Spleen (tissue), 11 donors: ENCODE results near the gene ZNF28. TPM values are rescaled to one million over a fixed set of nuclear protein-coding genes. Genes with fewer than 3 reads are reported as not detected.
"Not testable (repeated sequence)": the region's sequence is repeated elsewhere in the genome, so short reads cannot be mapped to it uniquely, and the experiment has no call there.

Experiments
- DNase-seq: peaks from one replicate; pipeline ENCODE4 v3.0.0-alpha.2; 2020
- H3K27ac ChIP-seq, 8 donors: fragments of 200-600 bp; sonication (generic) in 7 of 8; 1 replicate in 4 of 8; 2 replicates in 4 of 8; pipeline versions ENCODE4 v1.5.0 to v1.8.0; 2016 to 2021; ENCODE audit warnings: inconsistent platforms in 4 of 8, mild to moderate bottlenecking in 4 of 8, moderate library complexity in 1 of 8
- H3K27me3 ChIP-seq, 7 donors: fragments of 200-600 bp; sonication (generic) in 6 of 7; replicated peaks in 1 of 7; 1 replicate in 4 of 7; 2 replicates in 3 of 7; pipeline versions ENCODE4 v1.5.0 to v1.8.0; 2016 to 2021; ENCODE audit warnings: inconsistent platforms in 3 of 7, mild to moderate bottlenecking in 1 of 7
- H3K36me3 ChIP-seq, 6 donors: fragments of 200-600 bp; sonication (generic) in 5 of 6; 1 replicate in 4 of 6; 2 replicates in 2 of 6; pipeline versions ENCODE4 v1.5.0 to v1.8.0; 2016 to 2021; ENCODE audit warnings: inconsistent platforms in 2 of 6
- H3K4me1 ChIP-seq, 6 donors: fragments of 200-600 bp; sonication (generic) in 5 of 6; 1 replicate in 3 of 6; 2 replicates in 3 of 6; pipeline versions ENCODE4 v1.5.0 to v1.8.0; 2016 to 2021; ENCODE audit warnings: inconsistent platforms in 3 of 6
- H3K4me3 ChIP-seq, 8 donors: fragments of 200-600 bp; sonication (generic) in 7 of 8; 1 replicate in 4 of 8; 2 replicates in 4 of 8; pipeline versions ENCODE4 v1.5.0 to v1.8.0; 2016 to 2021; ENCODE audit warnings: inconsistent platforms in 4 of 8, mild to moderate bottlenecking in 4 of 8, moderate library complexity in 2 of 8
- H3K9me3 ChIP-seq, 8 donors: fragments of 200-600 bp; sonication (generic) in 7 of 8; 1 replicate in 4 of 8; 2 replicates in 4 of 8; pipeline versions ENCODE4 v1.5.0 to v1.8.0; 2016 to 2021; ENCODE audit warnings: inconsistent platforms in 4 of 8
- POLR2A ChIP-seq, 3 donors: fragments of 450-650 bp; IDR thresholded peaks; one replicate each; pipeline ENCODE4 v1.5.1; 2017; ENCODE audit warnings: antibody characterized with exemption in 3 of 3, mild to moderate bottlenecking in 1 of 3
- POLR2AphosphoS5 ChIP-seq, 3 donors: sonication (generic); formaldehyde crosslinking; IDR thresholded peaks; one replicate each; pipeline ENCODE4 v1.5.1; 2017; ENCODE audit warnings: antibody characterized with exemption in 3 of 3
- WGBS, 5 donors: extraction: QIAGEN DNeasy Blood & Tissue Kit in 3 of 5; methylation state at CpG; one replicate each; pipeline versions ENCODE4 v1.1.5 to v1.1.7; 2013 to 2018; 5-methylcytosine and 5-hydroxymethylcytosine counted together
- intact Hi-C: fragments of 100-400 bp; cut with DNase I; formaldehyde crosslinking; loops from one replicate; pipeline ENCODE4 v1.15.0; 2023; ENCODE audit warnings: low total_unique reads
- polyA plus RNA-seq, 3 donors: library from polyadenylated mRNA; stranded (reverse); fragments of 200-250 nt; gene quantifications; one replicate each; pipeline ENCODE4 v1.2.1, GENCODE V29; 2013
- total RNA-seq, 7 donors: library from RNA; depleted of rRNA in 3 of 7; stranded (reverse); fragments of >200 nt in 3 of 7; fragmentation: NEBNext Ultra II Directional in 4 of 7; extraction: Animal tissue kit (Norgen Biotek cat#: 25700) in 4 of 7; gene quantifications; one replicate each; pipeline versions ENCODE4 v1.1.0 to v1.2.1, GENCODE V29; 2016 to 2021
- TF ChIP-seq, protein P1 (sequence below), 11 experiments: fragments of 200-600 bp in 7 of 11; fragments of 450-650 bp in 4 of 11; sonication (generic) in 4 of 11; IDR thresholded peaks in 8 of 11; conservative IDR thresholded peaks in 3 of 11; 1 replicate in 7 of 11; 2 replicates in 4 of 11; pipeline versions ENCODE4 v1.4.0 to v1.8.0; 2016 to 2021; ENCODE audit warnings: antibody characterized with exemption in 11 of 11, inconsistent platforms in 4 of 11, mild to moderate bottlenecking in 1 of 11
- donor health status: healthy with polysubstance abuse.
- donor health status: DM: no; HTN: no; CAD: no; lungs with moderate emphysema.
- donor health status: DM: no; HTN: no; CAD: no.
- donor health status: Bipolar disorder and iron deficiency.
- donor health status: healthy.
- donor health status: DM: no; HTN: no; CAD: no.
- donor health status: DM: yes; HTN: yes; CAD: no.

ZNF28 gene
- total and polyA plus RNA-seq, 10 donors: 1.8 to 20.2 (median 14.6) TPM

DNA sequence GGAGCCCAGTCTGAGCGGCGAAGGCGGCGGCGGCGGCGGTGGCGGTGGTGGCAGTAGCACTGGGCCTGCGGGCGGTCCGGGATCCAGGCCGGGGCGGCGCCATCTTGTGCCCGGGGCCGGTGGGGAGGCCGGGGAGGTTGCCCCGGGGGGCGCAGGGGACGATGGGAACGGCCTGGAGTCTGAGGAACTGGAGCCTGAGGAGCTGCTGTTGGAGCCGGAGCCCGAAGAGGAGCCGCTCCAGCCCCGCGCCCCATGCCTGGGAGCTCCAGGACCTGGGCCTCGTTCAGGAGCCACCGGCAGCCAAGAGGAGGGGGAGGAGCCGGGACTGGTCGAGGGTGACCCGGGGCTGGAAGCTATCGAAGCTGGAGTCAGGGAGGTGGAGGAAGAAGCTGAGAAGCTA, 11.6 kb downstream of the ZNF28 start:
- no peak for DNase-seq
- TF ChIP-seq, protein P1, sequence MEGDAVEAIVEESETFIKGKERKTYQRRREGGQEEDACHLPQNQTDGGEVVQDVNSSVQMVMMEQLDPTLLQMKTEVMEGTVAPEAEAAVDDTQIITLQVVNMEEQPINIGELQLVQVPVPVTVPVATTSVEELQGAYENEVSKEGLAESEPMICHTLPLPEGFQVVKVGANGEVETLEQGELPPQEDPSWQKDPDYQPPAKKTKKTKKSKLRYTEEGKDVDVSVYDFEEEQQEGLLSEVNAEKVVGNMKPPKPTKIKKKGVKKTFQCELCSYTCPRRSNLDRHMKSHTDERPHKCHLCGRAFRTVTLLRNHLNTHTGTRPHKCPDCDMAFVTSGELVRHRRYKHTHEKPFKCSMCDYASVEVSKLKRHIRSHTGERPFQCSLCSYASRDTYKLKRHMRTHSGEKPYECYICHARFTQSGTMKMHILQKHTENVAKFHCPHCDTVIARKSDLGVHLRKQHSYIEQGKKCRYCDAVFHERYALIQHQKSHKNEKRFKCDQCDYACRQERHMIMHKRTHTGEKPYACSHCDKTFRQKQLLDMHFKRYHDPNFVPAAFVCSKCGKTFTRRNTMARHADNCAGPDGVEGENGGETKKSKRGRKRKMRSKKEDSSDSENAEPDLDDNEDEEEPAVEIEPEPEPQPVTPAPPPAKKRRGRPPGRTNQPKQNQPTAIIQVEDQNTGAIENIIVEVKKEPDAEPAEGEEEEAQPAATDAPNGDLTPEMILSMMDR (IDR thresholded peaks at IDR 0.05 in 8 of 11, conservative IDR thresholded peaks at IDR 0.05 in 3 of 11): no peak
- no peak for TF ChIP-seq POLR2A (IDR thresholded peaks at IDR 0.05)
- no peak for TF ChIP-seq POLR2AphosphoS5 (IDR thresholded peaks at IDR 0.05)
- Histone ChIP-seq H3K27ac (no peak overlapping the region), H3K36me3 (peaks cover 5 to 75% (median 52%) of the 10 kb centered on the region in 6 donors), H3K4me1 (no peaks in the 10 kb centered on the region), H3K9me3 (peaks cover 7 to 74% (median 57%) of the 10 kb centered on the region in 8 donors), H3K4me3 (no peak overlapping the region), H3K27me3 (no peaks in the 10 kb centered on the region)
- intact Hi-C loops: no loop called here
- WGBS, 5 donors: 94 to 97% (median 96%) methylated on average over 28 to 32 of the region's 32 CpGs

GRCh38 chr19:52799950-52800640, 21.3 kb downstream of the ZNF28 start:
- intact Hi-C loops, DNase-seq, H3K4me1 ChIP-seq, H3K27ac ChIP-seq, H3K27me3 ChIP-seq: not testable (repeated sequence)
- Histone ChIP-seq H3K4me3 (peak overlapping the region in 1 of 8 donors; percentile 19), H3K9me3 (peaks cover 34 to 100% (median 100%) of the 10 kb centered on the region in 8 donors), H3K36me3 (peaks cover 23 to 57% (median 51%) of the 10 kb centered on the region in 6 donors)
- 95 to 99% (median 96%) methylated on average over 9 of the region's 9 CpGs for WGBS, 5 donors

DNA sequence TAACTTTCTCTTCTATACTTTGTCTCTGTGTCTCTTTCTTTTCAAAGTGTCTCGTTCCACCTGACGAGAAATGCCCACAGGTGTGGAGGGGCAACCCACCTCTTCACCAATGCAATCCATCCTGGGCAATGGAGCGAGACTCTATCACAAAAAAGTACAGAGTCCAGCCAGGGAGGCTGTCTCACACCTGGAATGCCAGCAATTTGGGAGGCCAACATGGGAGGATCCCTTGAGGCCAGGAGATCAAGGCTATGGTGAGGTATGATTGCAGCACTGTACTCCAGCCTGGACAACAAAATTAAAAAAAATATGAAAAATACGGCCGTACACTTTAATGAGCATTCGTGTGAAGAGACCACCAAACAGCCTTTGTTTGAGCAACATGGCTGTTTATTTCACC, 32.0 kb downstream of the ZNF28 start:
- WGBS, 5 donors: 91 to 96% (median 93%) methylated on average over 6 of the region's 6 CpGs
- Histone ChIP-seq H3K27ac (no peak overlapping the region), H3K36me3 (no peaks in the 10 kb centered on the region), H3K9me3 (peaks cover 0 to 37% (median 14%) of the 10 kb centered on the region in 8 donors), H3K4me3 (no peak overlapping the region), H3K4me1 (peaks cover 0 to 29% (median 16%) of the 10 kb centered on the region in 6 donors), H3K27me3 (no peaks in the 10 kb centered on the region)
- DNase-seq: no peak
- TF ChIP-seq POLR2AphosphoS5 (IDR thresholded peaks at IDR 0.05) (no peak), POLR2A (IDR thresholded peaks at IDR 0.05) (no peak)
- TF ChIP-seq, protein P1 (IDR thresholded peaks at IDR 0.05 in 8 of 11, conservative IDR thresholded peaks at IDR 0.05 in 3 of 11): no peak
- intact Hi-C loops: no loop called here

- WGBS, 5 donors: 1 to 2% (median 1%) methylated on average over 37 to 47 of the region's 47 CpGs
- H3K27me3 ChIP-seq, intact Hi-C loops: not testable (repeated sequence)
- peak; percentile 92 to 95 (median 94) for TF ChIP-seq POLR2AphosphoS5 (IDR thresholded peaks at IDR 0.05)
- TF ChIP-seq, protein P1 (IDR thresholded peaks at IDR 0.05 in 8 of 11, conservative IDR thresholded peaks at IDR 0.05 in 3 of 11): peak in 9 of 11 experiments; percentile 20 to 70 (median 57)
- H3K9me3 ChIP-seq: peaks cover 0 to 29% (median 2%) of the 10 kb centered on the region in 8 donors
- H3K36me3 ChIP-seq: peaks cover 0 to 19% (median 0%) of the 10 kb centered on the region in 6 donors
- H3K4me1 ChIP-seq: peaks cover 0 to 34% (median 16%) of the 10 kb centered on the region in 6 donors
- DNase-seq: peak; percentile 98
- peak within 1 kb of the TSS; percentile 58 to 90 (median 81) for H3K27ac ChIP-seq
- peak within 1 kb of the TSS; percentile 57 to 87 (median 69) for H3K4me3 ChIP-seq
Observed at GRCh38 chr19:52786464-52787354, 34.7 kb downstream of the ZNF28 start, which contains the start of gene ZNF600. Gene ZNF600, minus strand, starts transcription at chr19:52786791. Its CDS starts 7,903 bp downstream, at chr19:52778888.
